GM21723 (cell line): ENCODE results near the gene LITAFD.

Experiments
- ATAC-seq: cut with Tn5 transposase; IDR thresholded peaks from one replicate; pipeline ENCODE4 v1.9.1; 2021; ENCODE audit warnings: mild to moderate bottlenecking, moderate library complexity; ENCODE audit not compliant: unreplicated experiment

The LITAFD gene

DNA sequence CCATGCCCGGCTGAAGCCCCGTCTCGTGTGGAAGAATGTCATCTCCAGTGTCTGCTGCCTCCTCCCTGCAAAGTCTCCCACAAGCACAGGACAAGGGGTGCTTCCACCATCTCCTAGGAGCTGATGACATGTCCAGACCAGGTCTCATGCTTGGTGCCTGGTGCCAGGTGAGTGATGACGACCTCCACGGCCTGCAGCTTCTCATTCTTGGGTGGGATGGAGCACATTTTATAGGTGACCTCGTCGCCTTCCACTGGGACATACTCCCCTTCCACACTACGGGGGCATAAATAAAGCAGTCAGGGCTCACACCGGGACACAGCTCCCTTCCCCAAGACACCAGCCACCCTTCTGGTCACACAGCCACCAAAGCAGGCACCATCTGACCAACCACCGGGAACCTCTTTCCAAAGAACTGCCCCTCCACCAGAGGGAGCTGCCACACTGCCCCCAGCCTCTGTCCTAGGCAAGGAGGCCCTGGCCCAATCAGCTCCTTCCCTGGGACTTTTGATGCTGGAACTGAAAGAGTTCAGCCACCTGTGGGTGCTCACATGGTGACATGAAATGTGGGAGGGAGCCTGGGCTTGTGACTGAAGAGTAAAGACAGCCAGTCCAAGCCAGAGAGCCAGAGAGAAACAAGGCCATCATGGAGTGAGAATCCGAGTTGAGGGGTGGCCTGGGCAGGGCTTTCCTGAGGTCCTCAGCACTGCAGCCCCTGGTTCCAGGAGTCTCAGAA is 26.9 kb upstream of the LITAFD start:
- ATAC-seq = no peak

DNA sequence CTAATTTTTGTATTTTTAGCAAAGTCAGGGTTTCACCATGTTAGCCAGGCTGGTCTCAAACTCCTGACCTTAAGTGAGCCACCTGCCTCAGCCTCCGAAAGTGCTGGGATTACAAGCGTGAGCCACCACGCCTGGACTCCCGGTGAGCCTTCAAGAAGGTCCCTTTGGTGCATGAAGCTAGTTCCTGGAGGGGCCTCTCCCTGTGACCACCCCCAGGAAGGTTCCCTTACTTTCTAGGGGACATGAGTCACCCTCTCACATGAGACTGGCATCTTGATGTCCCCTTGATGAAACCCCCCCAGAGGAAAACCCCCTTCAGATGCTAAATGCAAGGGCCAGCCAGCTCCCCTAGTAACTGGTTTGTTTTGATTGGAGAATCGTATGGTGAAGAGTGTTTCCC is 26.2 kb upstream of the LITAFD start:
- no peak for ATAC-seq

DNA sequence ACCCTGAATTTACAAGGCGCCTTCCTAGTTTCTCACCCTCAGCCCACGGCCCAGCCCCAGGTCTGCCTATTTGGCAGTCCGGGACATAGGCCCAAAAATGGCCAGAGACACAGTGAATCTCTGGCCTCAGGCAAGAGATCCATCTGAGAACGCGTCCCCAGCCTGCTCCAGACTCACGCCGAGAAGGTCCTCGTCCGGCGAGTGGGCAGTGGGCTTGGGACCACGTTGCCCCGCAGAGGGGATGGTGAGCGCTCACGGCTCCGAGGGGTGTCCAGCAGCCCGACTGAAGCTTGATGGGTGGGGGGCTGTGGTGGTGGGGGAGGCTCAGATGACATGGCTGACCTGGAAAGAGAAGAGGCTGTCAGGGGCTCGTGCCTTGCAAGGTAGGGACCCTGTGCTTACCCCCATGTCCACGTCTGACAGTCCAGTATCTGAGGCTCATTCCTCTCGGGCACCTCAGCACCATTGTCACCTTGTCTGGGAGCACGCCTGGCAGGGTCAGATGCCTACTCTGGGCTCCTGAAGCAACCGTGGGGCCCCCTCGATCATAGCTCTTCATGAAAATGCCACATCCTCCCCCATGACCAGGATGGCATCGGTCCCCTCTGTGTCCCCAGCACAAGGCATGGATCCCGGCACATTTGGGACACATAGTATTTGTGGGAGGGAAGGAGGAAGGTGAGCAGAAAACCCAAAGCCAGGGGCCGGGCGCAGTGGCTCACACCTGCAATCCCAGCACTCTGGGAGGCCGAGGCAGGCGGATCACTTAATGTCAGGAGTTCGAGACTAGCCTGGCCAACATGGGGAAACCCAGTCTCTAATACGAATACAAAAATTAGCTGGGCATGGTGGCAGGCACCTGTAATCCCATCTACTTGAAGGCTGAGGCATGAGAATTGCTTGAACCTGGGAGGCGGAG is 22.9 kb upstream of the LITAFD start:
- ATAC-seq = no peak

DNA sequence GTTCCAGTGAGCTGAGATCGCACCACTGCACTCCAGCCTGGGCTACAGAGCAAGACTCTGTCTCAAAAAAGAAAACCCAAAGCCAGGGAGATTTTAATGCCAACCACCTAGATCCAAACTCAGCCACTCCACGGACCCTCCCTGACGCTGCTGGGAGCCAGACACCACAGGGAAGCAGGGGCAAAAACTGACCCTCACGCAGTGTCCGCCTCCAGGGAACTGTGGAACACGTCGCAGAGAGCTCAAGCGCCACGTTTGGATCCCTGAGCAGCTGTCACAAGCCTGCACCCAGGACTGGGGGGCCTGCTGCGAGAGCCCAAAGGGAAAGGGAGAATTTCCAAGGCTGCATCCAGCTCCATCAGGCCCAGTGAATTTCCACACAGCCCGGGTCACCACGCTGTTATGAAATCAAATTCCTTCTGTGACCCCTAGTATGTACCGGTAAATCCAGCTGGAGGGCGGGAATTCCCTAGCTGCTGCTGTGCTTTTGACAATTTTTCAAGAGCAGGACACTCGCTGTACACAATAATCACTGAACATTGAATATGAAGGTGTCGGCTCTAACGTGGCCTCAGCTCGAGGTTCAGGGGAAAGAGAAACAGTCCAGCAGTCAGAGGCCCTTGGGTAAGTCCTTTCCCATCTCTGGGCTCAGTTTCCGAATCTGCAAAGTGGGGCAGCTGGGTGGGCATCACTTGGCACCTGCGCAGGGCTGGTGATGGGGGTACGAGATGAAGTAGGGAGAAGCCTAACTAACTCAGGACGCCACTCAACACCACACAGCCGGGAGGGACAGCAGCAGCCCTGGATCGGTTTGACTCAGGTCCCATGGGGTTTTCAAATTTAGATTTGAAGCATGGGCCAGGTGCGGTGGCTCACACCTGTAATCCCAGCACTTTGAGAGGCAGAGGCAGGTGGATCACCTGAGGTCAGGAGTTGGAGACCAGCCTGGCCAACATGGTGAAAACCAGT is 22.0 kb upstream of the LITAFD start:
- ATAC-seq = no peak

DNA sequence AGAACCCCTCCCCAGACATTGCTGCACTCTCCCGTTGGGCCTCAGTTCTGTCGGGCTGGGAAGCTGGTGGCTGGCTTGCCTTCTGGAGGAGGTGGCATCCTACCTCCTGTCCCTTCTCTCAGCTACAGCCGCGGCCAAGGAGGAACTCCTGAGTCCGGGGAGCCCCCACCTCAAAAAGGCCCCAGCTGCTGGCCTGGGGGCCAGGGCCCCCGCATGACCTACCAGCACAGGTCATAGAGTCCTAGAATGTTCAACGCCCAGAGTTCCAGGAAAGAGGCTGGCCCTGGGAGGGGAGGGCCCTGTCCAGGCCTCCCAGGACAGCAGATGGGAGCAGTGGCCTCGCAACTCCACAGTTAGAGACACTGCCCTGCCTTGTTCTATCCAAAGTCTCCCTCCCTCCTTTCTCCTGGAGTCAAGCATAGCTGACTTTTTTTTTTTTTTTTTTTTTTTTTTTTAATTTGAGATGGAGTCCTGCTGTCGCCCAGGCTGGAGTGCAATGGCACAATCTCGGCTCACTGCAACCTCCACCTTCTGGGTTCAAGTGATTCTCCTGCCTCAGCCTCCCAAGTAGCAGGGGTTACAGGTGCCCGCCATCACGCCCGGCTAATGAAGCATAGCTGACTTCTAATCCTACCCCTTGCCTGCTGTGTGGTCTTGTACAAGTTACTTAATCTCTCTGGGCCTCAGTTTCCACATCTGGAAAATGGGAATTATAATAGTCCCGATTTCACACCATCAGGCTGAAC is 20.4 kb upstream of the LITAFD start:
- no peak for ATAC-seq

DNA sequence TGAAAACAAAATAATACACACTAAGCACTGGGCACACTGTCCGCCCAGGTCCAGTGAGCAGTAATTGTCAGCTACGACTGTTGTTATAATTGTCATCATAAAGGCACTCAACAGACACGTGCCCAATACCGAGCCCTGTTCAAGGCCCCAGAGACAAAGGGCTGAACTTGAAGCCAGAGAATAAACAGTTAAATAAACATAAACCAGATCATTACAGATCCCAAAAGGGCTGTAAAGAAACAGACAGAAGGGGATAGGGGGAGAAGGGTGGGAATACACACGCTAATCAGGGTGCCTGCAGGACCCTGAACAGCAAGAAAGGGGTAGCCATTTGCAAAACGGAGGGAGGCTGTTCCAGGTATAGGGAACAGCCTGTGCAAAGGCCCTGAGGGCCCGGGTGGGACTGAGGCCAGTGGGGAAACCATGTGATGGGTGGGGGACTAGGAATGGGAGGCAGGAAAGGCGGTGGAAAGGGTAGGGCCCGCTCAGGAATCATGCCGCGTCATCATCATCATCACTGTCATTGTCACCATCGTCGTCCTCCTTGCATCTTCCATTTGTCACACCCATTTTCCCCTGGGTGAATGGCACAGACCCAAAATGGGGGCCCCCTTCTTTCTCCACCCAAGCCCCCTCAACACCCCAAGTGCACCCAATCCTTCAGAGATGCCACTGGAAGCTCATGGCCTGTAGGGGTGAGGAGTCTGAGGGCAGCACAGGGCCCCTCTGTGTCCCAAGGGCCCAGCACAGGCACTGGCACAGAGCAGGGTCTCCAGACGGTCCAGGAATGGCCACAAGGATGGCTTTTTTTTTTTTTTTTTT is 19.6 kb upstream of the LITAFD start:
- ATAC-seq = no peak

DNA sequence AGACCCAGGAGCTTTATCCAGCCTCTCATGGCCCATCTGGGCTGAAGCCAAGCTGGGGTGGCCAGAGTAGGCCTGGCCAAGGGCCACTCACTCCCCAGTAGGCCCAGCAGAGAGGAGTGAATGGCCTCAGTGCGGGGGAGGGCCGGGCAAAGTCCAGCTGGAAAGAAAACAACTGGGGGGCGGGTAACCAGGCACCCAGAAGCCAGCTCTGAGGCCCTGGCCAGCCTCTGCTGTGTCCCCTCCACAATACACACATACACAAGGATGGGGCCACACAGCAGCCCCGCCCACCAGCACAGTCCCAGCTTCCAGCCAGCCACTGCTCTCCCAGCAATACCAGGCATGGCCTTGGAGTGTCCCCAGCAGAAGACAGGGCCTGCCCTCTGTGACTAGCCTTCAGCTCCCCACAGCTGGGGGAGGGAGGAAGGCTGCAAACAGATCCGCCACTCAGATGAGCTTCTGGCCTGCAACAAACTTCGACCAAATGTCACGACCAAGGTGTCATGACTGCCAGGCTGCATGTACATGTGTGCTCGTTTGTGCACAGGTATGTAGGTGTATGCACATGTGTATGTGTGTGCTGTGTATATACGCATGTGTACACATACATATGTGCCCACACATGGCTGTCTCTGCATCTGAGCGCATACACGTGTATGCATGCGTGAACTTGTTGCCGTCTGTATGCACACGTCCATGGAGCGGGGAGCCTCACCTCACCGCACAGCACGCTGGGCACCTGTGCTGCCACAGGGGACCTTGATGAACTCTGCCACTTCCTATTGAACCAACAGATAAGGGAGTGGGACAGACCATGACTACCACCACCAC is 18.3 kb upstream of the LITAFD start:
- no peak for ATAC-seq

DNA sequence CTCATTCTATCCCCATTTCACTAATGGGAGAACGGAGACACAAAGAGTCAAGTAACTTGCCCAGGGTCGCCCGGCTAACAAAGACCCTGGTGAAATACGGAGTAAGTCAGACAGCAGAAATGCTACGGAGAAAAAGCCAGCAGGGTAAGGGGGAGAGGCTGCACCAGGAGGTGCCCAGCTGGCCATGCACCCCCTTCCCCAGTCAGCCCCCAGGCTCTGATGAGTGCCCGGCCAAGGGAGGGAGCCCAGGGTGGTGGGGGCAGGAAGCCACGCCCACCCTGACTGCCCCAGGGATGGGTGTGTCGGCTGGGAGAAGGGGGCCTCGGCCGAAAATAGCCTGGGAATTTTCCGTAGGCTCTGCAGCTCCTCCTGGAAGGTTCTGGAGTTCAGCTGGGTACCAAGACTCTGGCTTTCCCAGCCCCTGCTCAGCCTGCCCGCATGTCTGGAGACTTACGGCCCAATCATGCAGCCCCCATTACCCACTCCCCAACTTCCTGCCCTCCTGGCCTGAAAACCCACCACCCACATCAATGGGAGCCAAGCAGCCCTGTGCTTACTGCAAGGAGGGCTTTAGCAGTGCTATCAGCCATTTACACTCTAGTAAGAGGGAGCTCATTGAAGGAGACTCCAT is 17.6 kb upstream of the LITAFD start:
- no peak for ATAC-seq

DNA sequence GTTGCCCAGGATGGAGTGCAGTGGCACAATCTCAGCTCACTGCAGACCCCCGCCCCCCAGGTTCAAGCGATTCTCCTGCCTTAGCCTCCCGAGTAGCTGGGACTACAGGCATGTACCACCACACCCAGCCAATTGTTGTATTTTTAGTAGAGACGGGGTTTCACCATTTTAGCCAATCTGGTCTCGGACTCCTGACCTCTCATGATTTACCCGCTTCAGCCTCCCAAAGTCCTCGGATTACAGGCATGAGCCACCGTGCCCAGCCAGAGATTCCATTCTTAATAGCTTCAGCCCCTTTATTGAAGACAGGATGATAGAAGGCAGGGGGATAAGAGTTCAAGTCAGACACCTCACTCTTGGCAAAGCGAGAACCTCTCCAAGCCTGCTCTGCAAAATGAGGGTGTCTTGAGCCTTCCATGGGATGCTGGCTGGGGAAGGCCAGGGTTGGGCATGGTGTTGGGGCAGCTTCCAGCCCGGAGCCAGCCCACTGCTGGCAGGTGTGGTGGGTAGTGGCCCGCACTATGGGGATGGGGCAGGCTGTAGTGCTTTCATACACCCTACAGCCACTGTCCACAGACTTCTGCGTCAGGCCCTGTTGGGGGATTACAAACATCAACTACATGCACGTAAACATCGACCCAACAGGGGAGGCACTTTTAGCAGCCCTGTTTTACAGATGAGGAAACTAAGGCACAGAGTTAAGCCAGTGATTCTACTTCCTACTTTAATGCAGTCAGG is 16.8 kb upstream of the LITAFD start:
- ATAC-seq = no peak

DNA sequence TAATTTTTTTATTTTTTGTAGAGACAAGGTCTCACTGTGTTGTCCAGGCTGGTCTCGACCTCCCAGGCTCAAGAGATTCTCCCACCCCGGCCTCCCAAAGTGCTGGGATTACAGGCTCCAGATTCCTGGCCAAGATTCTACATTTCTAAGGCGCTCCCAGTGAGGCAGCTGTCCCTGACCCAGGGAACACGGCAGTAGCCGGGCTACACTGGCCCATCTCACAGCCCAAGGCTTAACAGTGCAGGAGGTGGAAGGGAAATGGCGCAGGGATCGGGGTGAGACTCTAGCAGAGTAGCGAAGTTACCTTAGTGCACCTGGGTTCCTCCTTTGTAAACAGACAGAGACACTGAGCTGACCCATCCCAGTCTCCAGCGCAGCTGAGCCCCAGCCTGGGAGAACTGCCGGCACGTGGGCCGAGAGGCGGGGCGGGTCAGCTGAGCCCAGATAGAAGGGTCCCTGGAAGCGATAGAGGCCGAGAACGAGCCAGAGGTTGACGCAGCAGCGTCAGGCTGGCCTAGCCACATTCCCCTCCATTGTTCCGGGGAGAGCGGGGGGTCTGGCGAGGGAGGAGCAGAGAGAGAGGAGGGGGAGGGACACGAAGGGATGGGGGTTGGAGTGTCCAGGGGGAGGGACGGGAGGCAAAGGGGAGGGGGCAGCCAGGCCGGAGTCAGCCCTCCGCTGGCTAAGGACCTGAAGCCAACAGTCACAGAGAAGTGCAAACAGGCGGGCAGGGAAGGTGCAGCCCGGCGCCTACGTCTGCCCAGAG is 15.8 kb upstream of the LITAFD start:
- ATAC-seq = no peak

DNA sequence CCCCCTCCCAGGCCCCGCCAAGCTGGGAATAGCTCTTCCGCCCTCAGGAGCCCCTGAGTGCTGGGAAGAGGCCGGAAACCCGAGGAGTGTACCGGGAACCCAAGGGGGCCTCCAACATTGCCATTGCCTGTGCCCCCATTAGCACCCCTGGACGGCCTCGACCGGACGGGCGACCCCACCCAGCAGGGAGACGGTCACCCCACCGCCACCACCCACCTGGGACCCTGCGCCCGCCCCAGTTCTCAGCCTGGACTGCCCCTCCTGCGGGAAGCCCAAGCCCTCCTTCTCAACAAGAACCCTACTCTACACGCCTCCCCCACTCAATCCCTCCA is 15.3 kb upstream of the LITAFD start:
- ATAC-seq = no peak

DNA sequence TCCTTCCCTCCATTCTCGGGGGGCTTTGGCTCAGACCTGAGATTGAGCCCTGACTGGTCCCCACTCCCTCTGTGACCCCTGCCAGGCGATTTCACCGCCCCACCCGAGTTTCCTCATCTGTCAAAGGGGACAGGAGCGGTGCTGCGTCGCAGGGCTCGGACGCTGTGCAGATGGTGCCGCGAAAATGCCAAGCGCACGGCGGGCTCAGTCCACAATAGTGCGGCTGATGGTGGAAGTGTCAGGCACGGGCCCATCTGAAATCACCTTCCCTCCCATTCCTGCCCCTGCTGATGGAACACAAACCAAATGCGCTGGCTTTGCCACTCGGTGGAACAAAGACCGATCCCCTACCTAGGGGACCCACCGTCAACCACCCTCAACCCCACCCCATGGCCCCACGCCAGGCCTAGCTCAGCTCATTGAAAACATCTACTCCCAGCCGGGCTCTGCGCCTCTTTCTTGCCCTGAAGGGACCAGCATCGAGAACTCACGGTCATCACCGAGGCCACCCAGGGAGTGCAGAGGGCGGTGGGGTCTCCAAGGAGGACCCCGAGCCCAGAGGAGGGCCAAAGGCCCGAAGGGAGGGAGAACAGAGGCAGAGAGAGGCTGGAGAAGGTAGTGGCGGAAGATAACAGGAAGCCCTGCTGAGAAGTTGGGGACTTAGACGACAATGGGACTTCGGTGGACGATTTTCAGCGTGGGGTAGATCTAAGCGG is 14.8 kb upstream of the LITAFD start:
- ATAC-seq = no peak

DNA sequence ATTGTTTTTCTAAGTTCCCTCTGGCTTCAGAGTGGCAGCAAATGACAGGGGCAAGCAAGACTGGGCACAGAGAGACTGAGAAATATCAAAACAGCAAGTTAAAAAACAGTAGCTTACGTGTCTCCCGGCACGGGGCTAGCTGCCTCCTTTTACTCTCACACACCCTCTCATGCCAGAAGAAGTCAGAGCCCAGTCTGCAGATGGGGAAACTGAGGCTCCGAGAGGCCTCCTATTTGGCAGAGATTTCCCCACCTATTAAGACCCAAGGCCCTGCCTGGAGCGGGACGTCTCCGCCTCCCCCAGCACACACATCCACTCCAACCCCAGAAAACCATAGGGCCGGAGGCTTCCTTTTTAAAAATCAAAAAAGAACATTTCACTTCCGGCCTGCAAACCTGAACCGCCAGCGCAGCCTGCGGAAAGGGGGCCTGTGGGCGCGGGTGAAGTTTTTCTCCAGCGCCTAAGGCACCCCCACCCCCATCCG is 14.2 kb upstream of the LITAFD start:
- no peak for ATAC-seq

DNA sequence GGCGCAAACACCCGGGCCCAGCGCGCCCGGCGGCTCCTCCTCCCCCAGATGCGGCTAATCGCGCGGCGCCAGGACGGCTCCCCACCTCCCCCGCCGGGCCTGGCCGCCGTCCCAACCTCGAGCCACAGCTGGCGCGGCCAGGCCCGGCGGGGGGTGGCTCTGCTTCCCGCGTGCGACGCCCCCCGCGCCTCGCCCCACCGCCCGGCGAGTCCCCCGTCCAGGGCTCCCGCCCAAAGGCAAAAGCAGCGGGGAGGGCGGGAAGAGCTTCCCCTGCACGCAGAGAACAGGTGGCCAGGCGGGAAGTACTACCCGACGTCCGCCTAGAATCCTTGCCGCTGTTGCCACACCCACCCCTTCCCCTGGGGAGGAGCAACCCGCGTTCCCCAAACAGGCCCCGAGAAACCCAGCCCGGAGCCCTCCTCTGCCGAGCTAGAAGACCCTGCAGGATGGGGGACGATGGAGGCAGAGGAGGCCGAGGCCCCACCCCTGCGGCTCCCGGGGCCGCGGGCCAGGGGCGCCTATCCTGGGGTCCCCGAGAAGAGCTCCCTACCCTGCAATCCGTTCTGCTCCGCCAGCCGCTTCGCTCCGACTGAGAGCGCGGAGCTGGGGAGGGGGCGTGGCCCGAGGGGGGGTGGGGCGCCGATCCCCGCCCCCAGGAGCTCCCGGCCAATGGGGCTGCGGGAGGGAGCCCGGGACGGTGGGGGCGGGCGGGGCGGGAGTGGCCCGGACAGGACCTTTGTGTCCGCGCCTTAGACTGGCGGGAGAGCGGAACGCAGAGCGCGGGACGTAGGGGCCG is 13.5 kb upstream of the LITAFD start, which contains the start of gene CARHSP1:
TSS of gene CARHSP1 (minus strand) at position 591 of the 796 bp plus-strand sequence. CDS start 9,678 bp downstream, outside the sequence.
- peak; percentile 70 for ATAC-seq
